A673 (cell line): ENCODE data around the gene RNF213. TPM values are rescaled to one million over a fixed set of nuclear protein-coding genes. Genes with fewer than 3 reads are reported as not detected.
"Not testable (repeated sequence)": the region's sequence is repeated elsewhere in the genome, so short reads cannot be mapped to it uniquely, and the experiment has no call there.

Experiments used
- BruUV-seq: library from RNA; stranded (reverse); fragments of 400-500 nt; replicated peaks from 2 replicates; lab custom pipeline; 2021; lab: Mats Ljungman, UMichigan
- CTCF ChIA-PET: fragments of 300-600 bp; sonication (Branson Sonifier 250); formaldehyde crosslinking; loops from one replicate; lab custom pipeline; 2022; ENCODE audit warnings: antibody characterized with exemption; lab: Charles Lee
- POLR2A ChIA-PET: fragments of 300-600 bp; sonication (Branson Sonifier 250); formaldehyde crosslinking; loops from one replicate; lab custom pipeline; 2022; ENCODE audit warnings: antibody characterized with exemption; ENCODE audit not compliant: low non-redundant PET; lab: Charles Lee
- DNase-seq: peaks from one replicate; pipeline ENCODE4 v3.0.0-alpha.2; 2015; ENCODE audit warnings: low spot score
- H3K27ac ChIP-seq: fragments of 200-600 bp; sonication (generic); 2 replicates; pipeline ENCODE4 v1.5.1; 2016; ENCODE audit warnings: mixed run types, low read depth, mild to moderate bottlenecking, mixed read lengths, antibody characterized with exemption, low read length; ENCODE audit not compliant: poor library complexity, severe bottlenecking
- H3K27me3 ChIP-seq: fragments of 200-600 bp; sonication (generic); replicated peaks from 2 replicates; pipeline ENCODE4 v1.6.1; 2017; ENCODE audit warnings: mixed run types, low read depth, mild to moderate bottlenecking, mixed read lengths, antibody characterized with exemption, low read length; ENCODE audit not compliant: insufficient read depth, poor library complexity
- H3K36me3 ChIP-seq: fragments of 200-600 bp; sonication (generic); 2 replicates; pipeline ENCODE4 v1.6.1; 2016; ENCODE audit warnings: mixed run types, mild to moderate bottlenecking, mixed read lengths, antibody characterized with exemption, low read length; ENCODE audit not compliant: insufficient read depth, poor library complexity, severe bottlenecking
- H3K4me1 ChIP-seq: fragments of 200-600 bp; sonication (generic); 2 replicates; pipeline ENCODE4 v1.6.1; 2017; ENCODE audit warnings: mixed run types, mild to moderate bottlenecking, mixed read lengths, antibody characterized with exemption, low read length; ENCODE audit not compliant: insufficient read depth, poor library complexity, severe bottlenecking
- H3K4me3 ChIP-seq: fragments of 200-600 bp; sonication (generic); 2 replicates; pipeline ENCODE4 v1.5.1; 2016; ENCODE audit warnings: low read depth, mixed run types, mild to moderate bottlenecking, mixed read lengths, low read length; ENCODE audit not compliant: poor library complexity, severe bottlenecking
- H3K9me3 ChIP-seq: fragments of 200-600 bp; sonication (generic); 2 replicates; pipeline ENCODE4 v1.6.1; 2016; ENCODE audit warnings: mixed run types, low read depth, mild to moderate bottlenecking, mixed read lengths, antibody characterized with exemption, low read length; ENCODE audit not compliant: poor library complexity, severe bottlenecking
- CTCF ChIP-seq: fragments of 300-800, 200-600 bp; sonication (generic); conservative IDR thresholded peaks from 2 replicates; pipeline ENCODE4 v1.5.1; 2017; ENCODE audit warnings: low read depth, mild to moderate bottlenecking, antibody characterized with exemption, low read length, moderate library complexity, mixed read lengths
- EZH2 ChIP-seq: fragments of 200-600 bp; sonication (generic); IDR thresholded peaks from 2 replicates; pipeline ENCODE4 v1.6.1; 2017; ENCODE audit warnings: borderline replicate concordance, low read depth, mild to moderate bottlenecking, mixed read lengths, antibody characterized with exemption, low read length; ENCODE audit not compliant: poor library complexity, severe bottlenecking
- intact Hi-C: fragments of 100-400 bp; cut with micrococcal nuclease; formaldehyde crosslinking; loops from one replicate; pipeline ENCODE4 v1.10.0; 2022; ENCODE audit not compliant: unreplicated experiment
- total RNA-seq: library from RNA; stranded (reverse); gene quantifications from 2 replicates; pipeline ENCODE4 v1.2.3, GENCODE V29; 2021

Gene RNF213
- total RNA-seq, 1 experiment from 2014 or later = 78.0 TPM

- no peaks in the 10 kb centered on the region for H3K4me1 ChIP-seq
- intact Hi-C loops = no loop called here
- DNase-seq = no peak
- H3K27ac ChIP-seq = no peak overlapping the region
- H3K9me3 ChIP-seq = peaks cover 12% of the 10 kb centered on the region
- TF ChIP-seq CTCF (no peak), EZH2 (no peak)
- H3K4me3 ChIP-seq = no peak overlapping the region
- no peaks in the 10 kb centered on the region for H3K36me3 ChIP-seq
- BruUV-seq = no TSS peak
- POLR2A ChIA-PET = no interaction called here
- CTCF ChIA-PET = interaction anchor here (0.6 kb wide), 1 partner anchor 242 kb away, joined by 5 read pairs; no protein-coding TSS in a partner anchor
- H3K27me3 ChIP-seq = no peaks in the 10 kb centered on the region
Observed at GRCh38 chr17:80237386-80237785, 23.3 kb upstream of the RNF213 start.

GRCh38 chr17:80242505-80242904 lies 18.1 kb upstream of the RNF213 start:
- BruUV-seq = no TSS peak

GRCh38 chr17:80243526-80244433 lies 16.9 kb upstream of the RNF213 start:
- Histone ChIP-seq H3K36me3 (no peaks in the 10 kb centered on the region), H3K27me3 (no peaks in the 10 kb centered on the region), H3K4me1 (no peaks in the 10 kb centered on the region), H3K4me3 (no peak overlapping the region), H3K9me3 (no peaks in the 10 kb centered on the region), H3K27ac (no peak overlapping the region)
- POLR2A ChIA-PET = no interaction called here
- intact Hi-C loops = no loop called here
- TF ChIP-seq CTCF (no peak), EZH2 (no peak)
- DNase-seq = no peak
- BruUV-seq = no TSS peak
- CTCF ChIA-PET = no interaction called here

More at GRCh38 chr17:80242505-80242904, 18.1 kb upstream of the RNF213 start:
- intact Hi-C loops = no loop called here
- Histone ChIP-seq H3K9me3 (no peaks in the 10 kb centered on the region), H3K4me3 (no peak overlapping the region), H3K27me3 (no peaks in the 10 kb centered on the region), H3K36me3 (no peaks in the 10 kb centered on the region), H3K27ac (no peak overlapping the region), H3K4me1 (no peaks in the 10 kb centered on the region)
- TF ChIP-seq EZH2 (no peak), CTCF (no peak)
- ChIA-PET CTCF (no interaction called here), POLR2A (no interaction called here)
- DNase-seq = no peak

- BruUV-seq, H3K36me3 ChIP-seq, intact Hi-C loops, CTCF ChIA-PET, H3K4me3 ChIP-seq, H3K4me1 ChIP-seq, POLR2A ChIA-PET, H3K27me3 ChIP-seq, DNase-seq, H3K27ac ChIP-seq, H3K9me3 ChIP-seq: not testable (repeated sequence)
Observed at GRCh38 chr17:80244448-80244847, 16.2 kb upstream of the RNF213 start.
